GM21526 (cell line): ENCODE data around the gene ACTL8.

Source experiments
- ATAC-seq: cut with Tn5 transposase; IDR thresholded peaks from one replicate; pipeline ENCODE4 v1.9.1; 2021; ENCODE audit warnings: moderate library complexity; ENCODE audit not compliant: unreplicated experiment, low FRiP score

Gene ACTL8, protein sequence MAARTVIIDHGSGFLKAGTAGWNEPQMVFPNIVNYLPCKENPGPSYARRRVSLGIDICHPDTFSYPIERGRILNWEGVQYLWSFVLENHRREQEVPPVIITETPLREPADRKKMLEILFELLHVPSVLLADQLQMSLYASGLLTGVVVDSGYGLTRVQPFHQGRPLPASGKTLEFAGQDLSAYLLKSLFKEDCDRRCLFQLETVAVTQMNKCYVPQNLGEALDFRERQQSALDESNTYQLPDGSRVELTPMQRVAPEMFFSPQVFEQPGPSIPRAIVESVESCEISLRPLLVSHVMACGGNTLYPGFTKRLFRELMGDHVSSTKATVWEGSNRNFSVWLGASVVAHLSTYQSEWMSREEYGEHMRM

DNA sequence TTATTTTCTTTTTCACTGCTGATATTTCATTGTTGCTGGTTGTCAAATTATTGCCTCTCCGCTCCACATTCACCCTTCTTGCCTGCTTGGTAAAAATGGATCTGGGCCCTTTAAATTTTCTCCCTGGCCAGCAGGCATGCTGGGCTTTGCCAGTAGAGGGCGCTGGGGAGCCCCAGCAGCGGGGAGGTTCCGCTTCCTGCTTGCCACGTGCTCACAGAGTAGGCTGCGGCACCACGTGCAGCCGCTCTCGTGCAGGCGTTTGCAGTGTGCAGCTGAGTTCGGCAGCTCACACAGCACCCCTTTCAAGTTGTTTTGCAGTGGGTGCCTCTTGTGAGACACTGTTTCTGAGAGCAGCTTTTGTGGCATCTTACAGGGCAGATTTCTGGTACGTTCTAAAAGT, at the start of gene ACTL8:
Gene ACTL8, plus strand, starts transcription at position 214 of the 400 bp plus-strand sequence. CDS start 67,676 bp downstream, outside the sequence.
- ATAC-seq, result no peak

GRCh38 chr1:17706445-17706844, 48.7 kb upstream of the ACTL8 start:
- ATAC-seq, result no peak

DNA sequence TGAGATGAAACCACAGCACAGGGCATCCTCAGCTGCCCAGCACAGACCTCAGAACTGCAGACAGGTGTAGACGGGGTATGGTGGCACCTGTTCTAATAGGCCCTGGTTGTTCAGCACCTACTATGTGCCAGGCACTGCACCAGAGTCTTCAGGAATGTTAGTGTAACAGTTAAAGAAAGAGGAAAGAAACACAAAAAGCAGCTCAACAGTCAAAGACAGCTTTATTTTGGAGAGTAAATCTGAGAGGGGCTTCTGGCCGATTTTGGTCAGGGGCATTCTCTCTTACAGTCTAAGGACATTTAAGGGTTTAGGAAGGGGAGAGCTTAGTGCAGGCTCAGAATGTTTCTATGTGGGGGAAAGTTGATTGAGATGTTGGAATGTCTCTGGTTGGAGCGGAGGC, 45.2 kb upstream of the ACTL8 start:
- ATAC-seq, result no peak

DNA sequence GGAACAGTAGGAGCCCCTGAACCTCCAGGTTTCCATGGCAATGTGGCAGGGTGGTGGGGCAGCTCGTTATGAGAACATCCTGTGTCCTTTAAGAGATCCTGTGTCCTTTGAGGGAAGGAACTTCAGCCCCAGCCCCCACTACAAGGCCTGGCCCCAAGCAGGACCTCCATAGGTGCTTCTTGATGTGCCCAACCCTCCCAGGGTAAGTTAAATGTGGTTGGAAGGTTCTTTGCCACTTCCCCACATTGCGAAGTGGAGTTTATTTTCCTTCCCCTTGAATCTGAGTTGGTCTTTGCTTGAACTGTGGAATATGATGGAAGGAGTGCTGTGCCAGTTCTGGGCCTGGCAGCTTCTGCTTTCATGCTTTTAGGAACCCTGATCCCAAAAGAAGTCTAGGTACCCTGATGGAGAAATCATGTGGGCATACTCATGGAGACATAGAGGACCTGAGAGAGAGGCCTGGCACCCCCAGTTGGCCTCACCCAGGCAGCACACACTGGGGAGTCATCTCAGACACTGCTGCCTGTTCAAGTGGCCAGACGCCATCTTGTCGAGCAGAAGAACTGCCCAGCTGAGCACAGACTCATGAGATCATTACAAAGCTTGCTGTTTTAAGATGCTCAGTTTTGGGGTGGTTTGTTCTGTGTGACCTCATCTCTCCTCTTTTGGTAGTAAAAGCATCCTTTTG, 44.1 kb upstream of the ACTL8 start:
- ATAC-seq, result no peak

DNA sequence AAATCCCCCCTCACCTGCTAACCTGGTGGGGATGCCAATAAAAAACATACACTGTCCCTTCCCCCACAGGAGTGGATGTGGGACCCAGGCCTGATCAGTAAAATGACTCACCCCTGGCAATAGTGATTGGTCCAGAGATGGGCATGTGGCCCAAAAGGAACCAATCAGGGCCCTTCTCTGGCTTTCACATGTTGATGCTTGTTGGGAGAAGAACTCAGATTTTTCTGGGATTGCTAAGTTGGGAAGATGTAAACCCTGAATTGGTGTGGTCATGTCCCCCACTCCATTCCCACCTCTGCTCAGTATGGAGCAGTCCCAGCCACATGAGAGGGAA, 43.6 kb upstream of the ACTL8 start:
- no peak for ATAC-seq

DNA sequence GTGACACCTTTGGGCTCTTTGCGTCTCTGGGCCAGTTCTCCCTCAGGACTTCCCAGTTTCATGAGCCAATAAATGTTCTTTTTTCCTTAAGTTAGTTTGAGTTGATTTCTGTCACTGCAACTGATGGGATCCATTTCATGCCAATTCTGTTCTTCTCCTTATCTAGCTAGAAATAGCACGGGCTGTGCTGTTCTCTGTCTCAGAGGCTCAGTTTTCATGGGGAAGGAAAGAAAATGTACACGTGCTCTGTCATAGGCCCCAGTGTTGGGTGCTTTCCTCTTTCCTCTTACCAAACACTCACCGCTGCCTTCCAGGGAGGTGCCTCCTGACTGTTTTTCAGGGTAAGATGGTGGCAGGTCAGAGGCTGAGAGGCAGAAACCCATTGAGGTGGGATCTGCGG, 43.2 kb upstream of the ACTL8 start:
- no peak for ATAC-seq

GRCh38 chr1:17713993-17714392, 41.1 kb upstream of the ACTL8 start:
- no peak for ATAC-seq

DNA sequence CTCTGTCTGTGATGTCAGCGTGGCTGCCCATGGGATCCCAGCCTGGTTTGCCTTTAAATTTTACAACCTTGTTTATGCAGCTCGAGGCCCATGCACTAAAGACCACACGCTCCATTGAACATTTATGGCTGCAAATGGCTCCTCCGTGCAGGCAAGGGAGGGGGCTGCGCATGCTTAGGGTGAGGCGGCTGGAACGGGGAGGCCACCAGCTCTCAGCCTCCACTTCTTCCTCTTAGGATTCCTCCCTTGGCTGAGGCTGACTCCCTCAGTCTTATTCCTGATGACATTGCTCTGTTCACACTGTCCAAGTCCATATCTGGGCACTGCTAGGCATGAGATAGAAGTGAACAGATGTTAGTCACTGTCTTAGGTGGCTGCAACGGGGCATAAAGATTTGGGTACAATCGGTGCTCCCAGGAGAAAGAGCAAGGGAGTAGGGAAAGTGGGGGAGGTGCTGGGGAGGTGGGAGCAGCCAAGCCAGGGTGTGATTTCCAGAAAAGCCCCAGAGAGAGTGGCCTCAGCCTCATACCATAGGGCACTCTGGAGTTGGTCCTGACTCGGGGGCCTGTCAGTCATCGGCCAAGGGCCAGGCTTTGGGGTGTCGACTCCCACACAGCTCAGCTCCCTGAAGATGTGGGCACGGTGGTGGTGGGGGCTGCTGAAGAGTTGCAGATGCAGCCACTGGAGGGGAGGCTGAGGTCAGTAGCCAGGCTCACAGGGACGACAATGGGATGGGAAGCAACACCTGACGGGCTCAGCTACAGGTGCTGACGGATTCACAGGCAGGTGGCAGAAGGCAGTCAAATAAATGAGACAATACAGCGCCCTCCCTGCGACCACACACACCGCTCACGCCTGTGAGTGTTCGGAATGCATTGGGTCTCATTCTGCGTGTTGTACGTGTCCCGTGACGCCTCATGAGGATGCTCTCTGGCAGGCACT, 37.3 kb upstream of the ACTL8 start:
- no peak for ATAC-seq

GRCh38 chr1:17719874-17720273, 35.3 kb upstream of the ACTL8 start:
- ATAC-seq, result no peak

DNA sequence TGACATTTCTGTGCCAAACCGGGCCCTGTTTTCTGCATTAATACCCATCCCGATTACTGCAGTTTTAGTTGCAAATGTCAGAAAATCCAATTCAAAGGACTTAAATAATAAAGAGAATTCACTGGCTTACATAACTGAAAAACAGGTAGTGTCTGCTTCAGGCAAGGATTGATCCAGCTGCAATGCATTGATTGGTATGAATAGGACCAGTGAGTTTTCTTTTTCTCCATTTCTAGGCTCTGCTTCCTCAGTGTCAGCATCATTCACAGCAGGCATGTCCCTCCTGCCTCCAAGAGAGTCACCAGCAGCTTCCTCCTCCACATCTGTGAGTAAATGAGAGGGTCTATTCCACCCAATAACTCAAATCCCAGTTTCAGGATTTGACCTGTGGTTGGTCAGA, 33.7 kb upstream of the ACTL8 start:
- ATAC-seq, result no peak

DNA sequence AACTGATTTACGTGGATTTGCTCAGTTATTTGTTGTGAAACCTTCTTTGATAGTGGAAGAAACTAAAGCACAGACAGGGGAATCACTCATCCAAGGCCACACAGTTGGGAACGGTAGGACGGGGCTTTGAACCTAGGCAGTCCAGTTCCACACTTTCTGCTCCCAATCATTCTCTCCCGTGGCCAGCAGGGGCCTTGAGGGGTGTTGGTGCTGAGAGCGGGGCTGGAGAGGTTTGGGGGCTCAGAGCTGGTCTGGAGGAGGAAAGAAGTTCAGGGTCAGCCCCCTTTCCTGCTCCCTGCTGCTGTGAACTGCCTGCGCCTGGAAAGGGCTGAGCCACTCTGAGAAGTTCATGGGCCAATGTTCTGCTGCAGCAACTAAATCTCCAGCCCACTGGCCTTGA, 31.4 kb upstream of the ACTL8 start:
- ATAC-seq, result no peak

GRCh38 chr1:17724150-17724549, 31.0 kb upstream of the ACTL8 start:
- ATAC-seq, result no peak

DNA sequence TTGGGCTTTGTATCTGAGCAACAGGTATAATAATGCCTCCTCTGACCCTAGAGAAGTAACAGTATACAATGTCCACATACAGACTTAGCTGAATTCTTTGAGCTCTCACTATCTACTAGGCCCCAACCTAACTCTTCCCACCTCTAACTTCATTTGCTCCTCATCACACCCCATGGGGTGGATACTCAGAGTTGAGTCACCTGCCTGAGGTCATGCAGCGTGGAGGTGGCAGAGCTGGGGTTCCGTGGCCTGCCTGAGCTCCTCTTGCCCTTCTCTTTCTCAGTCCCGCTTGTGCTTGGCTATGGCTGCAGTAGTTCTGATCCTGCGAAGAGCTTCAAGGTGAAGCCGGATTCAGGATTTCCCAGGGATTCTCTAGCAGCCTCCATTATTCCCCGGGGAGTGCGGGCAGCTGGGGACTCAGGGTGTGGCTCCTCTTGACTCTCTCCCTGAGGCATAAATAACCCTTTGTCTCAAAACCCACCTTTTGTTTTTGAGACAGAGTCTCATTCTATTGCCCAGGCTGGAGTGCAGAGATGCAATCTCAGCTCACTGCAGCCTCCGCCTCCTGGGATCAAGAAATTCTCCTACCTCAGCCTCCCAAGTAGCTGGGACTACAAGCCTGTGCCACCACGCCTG, 29.9 kb upstream of the ACTL8 start:
- ATAC-seq, result no peak

- no peak for ATAC-seq
Measured at GRCh38 chr1:17725811-17726582, 29.1 kb upstream of the ACTL8 start.

GRCh38 chr1:17728123-17728712, 26.9 kb upstream of the ACTL8 start:
- no peak for ATAC-seq

DNA sequence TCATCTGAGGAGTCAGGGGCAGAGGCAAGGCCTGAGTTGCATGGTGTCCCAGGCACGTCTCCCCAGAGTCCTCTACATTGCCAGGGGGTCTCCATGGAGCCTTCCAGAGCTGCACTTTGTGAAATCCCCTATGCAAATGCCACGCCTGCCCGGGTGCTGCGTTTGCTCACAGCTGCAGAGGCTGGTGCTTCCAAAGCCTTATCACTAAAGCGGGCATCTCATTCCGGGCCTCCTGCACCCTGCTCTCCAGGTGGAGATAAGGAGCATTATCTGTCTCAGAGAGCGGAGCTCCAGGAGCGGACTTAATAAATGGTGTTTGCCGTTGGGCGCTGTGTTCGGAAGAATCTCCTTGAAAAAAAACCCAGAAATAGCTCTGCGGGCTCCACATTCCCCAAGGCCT, 25.9 kb upstream of the ACTL8 start:
- ATAC-seq, result no peak

DNA sequence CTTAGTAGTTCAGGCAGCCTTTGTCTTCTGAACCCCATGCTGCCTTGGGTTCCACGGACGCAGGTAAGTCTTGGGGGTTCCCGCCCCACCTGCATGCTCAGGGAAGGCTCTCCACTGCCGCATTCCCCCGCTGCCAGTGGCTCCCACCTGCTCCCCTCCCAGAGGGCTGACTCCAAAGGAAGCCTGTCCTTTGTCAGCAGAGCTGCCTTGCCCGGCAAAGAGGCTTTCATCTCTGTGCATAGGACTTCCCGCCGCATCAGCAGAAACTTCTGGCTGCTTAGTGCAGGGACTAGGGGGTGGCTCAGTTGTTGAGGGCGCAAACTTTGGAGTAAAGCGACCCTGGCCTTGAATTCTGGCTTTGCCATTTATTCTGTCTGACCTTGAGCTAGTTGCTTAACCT, 25.2 kb upstream of the ACTL8 start:
- no peak for ATAC-seq

DNA sequence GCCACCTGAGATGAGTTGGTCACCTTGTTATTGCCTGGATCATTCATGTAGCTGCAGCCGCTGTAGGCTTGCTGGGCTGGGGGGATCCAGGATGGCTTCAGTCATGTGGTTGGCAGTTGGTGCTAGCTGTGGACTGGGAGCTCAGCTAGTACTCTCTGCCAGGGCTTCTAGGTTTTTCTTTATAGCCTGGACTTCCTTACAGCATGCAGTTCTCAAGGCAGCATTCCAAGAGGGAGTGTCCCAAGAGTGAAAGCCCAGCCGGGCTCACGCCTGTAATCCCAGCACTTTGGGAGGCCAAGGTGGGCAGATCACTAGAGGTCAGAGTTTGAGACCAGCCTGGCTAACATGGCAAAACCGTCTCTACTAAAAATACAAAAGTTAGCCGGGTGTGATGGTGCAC, 23.7 kb upstream of the ACTL8 start:
- no peak for ATAC-seq

DNA sequence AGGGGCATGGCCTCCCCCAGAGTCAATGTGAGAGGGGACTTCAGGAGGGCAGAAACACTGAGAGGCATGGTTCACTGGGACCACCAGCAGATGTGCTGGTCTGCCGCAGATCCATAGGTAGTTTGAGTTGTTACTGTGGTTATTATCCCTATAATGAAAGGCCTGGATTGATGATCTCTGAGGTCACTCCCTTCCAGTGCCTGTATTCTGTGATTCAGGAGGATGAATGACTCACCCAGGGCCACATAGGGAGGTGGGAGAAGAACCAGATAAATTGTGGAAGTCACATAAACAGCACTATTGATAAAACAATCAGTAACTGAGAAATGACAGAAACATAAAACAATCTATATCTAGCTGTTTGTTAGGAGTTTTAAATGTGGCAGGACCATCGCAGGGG, 22.7 kb upstream of the ACTL8 start:
- no peak for ATAC-seq

GRCh38 chr1:17733661-17734060, 21.5 kb upstream of the ACTL8 start:
- no peak for ATAC-seq
